HG03558 (cell line): ENCODE results near the gene FCSK.
"Not testable (repeated sequence)": the region's sequence is repeated elsewhere in the genome, so short reads cannot be mapped to it uniquely, and the experiment has no call there.

Experiments
- ATAC-seq: cut with Tn5 transposase; IDR thresholded peaks from one replicate; pipeline ENCODE4 v1.9.1; 2021; ENCODE audit warnings: moderate number of reproducible peaks; ENCODE audit not compliant: unreplicated experiment; ENCODE audit errors: extremely low read depth

FCSK gene

GRCh38 chr16:70520612-70521297 is 66.4 kb downstream of the FCSK start:
- no peak for ATAC-seq

GRCh38 chr16:70522216-70523075 is 68.1 kb downstream of the FCSK start:
- ATAC-seq: no peak

- no peak for ATAC-seq
These were observed 68.8 kb downstream of the FCSK start, which contains the start of gene COG4 for GRCh38 chr16:70523076-70523742. TSS of gene COG4 (minus strand) at chr16:70523554. CDS start at chr16:70523543, 11 bp downstream.

- ATAC-seq: no peak
These were observed 69.5 kb downstream of the FCSK start, which contains the start of gene SF3B3 for GRCh38 chr16:70523743-70524398. TSS of gene SF3B3 (plus strand) at chr16:70523816. CDS start at chr16:70526657, 2,841 bp downstream.

- ATAC-seq: not testable (repeated sequence)
These were observed 70.0 kb downstream of the FCSK start for GRCh38 chr16:70524399-70524825.

- no peak for ATAC-seq
These were observed 72.0 kb downstream of the FCSK start for GRCh38 chr16:70526403-70526802.

- no peak for ATAC-seq
These were observed 73.1 kb downstream of the FCSK start for GRCh38 chr16:70527315-70527996.

- no peak for ATAC-seq
These were observed 74.8 kb downstream of the FCSK start for GRCh38 chr16:70529051-70529777.
